HepG2 (cell line): ENCODE measurements around the gene RNF5. TPM values are rescaled to one million over a fixed set of nuclear protein-coding genes. Genes with fewer than 3 reads are reported as not detected.

ENCODE experiments used
- ATF5 ChIP-seq: sonication (generic); formaldehyde crosslinking; IDR thresholded peaks from 2 replicates; pipeline ENCODE4 v1.4.0; 2020; ENCODE audit warnings: mild to moderate bottlenecking, low read depth, missing genetic modification reagents
- CCAR2 ChIP-seq: fragments of 200-400 bp; formaldehyde crosslinking; optimal IDR thresholded peaks from 2 replicates; pipeline ENCODE3; 2018; ENCODE audit warnings: low read depth, mild to moderate bottlenecking, low read length, moderate library complexity
- EED ChIP-seq: sonication (generic); formaldehyde crosslinking; IDR thresholded peaks from 2 replicates; pipeline ENCODE4 v1.5.0; 2020; ENCODE audit warnings: mild to moderate bottlenecking, missing genetic modification reagents
- EP300 ChIP-seq, 3 experiments: sonication (generic) in 1 of 3; formaldehyde crosslinking in 1 of 3; IDR thresholded peaks; 2 replicates each; pipeline versions ENCODE4 v1.5.1 to v1.6.1; 2011 to 2020; ENCODE audit warnings: low read depth in 2 of 3, low read length in 2 of 3, borderline replicate concordance in 1 of 3, improper control_type of control experiment in 1 of 3, mild to moderate bottlenecking in 1 of 3, missing genetic modification reagents in 1 of 3, moderate library complexity in 1 of 3
- KAT8 ChIP-seq: IDR thresholded peaks from 2 replicates; pipeline ENCODE4 v1.6.1; 2016; ENCODE audit warnings: missing genetic modification reagents, missing compliant biosample characterization
- MED13 ChIP-seq: sonication (generic); formaldehyde crosslinking; IDR thresholded peaks from 2 replicates; pipeline ENCODE4 v1.5.0; 2020; ENCODE audit warnings: missing genetic modification reagents
- PCBP1 ChIP-seq: fragments of 200-400 bp; formaldehyde crosslinking; IDR thresholded peaks from 2 replicates; pipeline ENCODE4 v1.6.1; 2017; ENCODE audit warnings: mild to moderate bottlenecking, low read depth, low read length, borderline replicate concordance
- POLR2AphosphoS5 ChIP-seq: IDR thresholded peaks from 2 replicates; pipeline ENCODE4 v1.6.1; 2012; ENCODE audit warnings: low read depth, low read length
- RFX5 ChIP-seq: IDR thresholded peaks from 2 replicates; pipeline ENCODE4 v1.6.1; 2011; ENCODE audit warnings: low read depth, low read length, improper control_type of control experiment
- SMAD3 ChIP-seq: sonication (generic); formaldehyde crosslinking; IDR thresholded peaks from 2 replicates; pipeline ENCODE4 v1.4.0; 2020; ENCODE audit warnings: missing genetic modification reagents
- STAT5B ChIP-seq: sonication (generic); formaldehyde crosslinking; IDR thresholded peaks from 2 replicates; pipeline ENCODE4 v1.4.0; 2020; ENCODE audit warnings: missing genetic modification reagents
- TAF1 ChIP-seq: sonication (generic); formaldehyde crosslinking; IDR thresholded peaks from 2 replicates; pipeline ENCODE4 v1.4.0; 2020; ENCODE audit warnings: missing genetic modification reagents
- TARDBP ChIP-seq: sonication (generic); formaldehyde crosslinking; IDR thresholded peaks from 2 replicates; pipeline ENCODE4 v1.8.0; 2022; ENCODE audit warnings: mild to moderate bottlenecking, missing genetic modification reagents
- THAP11 ChIP-seq: IDR thresholded peaks from 2 replicates; pipeline ENCODE4 v1.6.1; 2016; ENCODE audit warnings: missing biosample characterization, missing genetic modification reagents
- UBTF ChIP-seq: sonication (generic); formaldehyde crosslinking; IDR thresholded peaks from 2 replicates; pipeline ENCODE4 v1.4.0; 2020; ENCODE audit warnings: mild to moderate bottlenecking, missing genetic modification reagents
- ZNF124 ChIP-seq: sonication (generic); formaldehyde crosslinking; IDR thresholded peaks from 2 replicates; pipeline ENCODE4 v1.4.0; 2020; ENCODE audit warnings: missing genetic modification reagents
- ZNF383 ChIP-seq: sonication (generic); formaldehyde crosslinking; IDR thresholded peaks from 2 replicates; pipeline ENCODE4 v1.4.0; 2020; ENCODE audit warnings: missing genetic modification reagents, mild to moderate bottlenecking, borderline replicate concordance
- ZNF574 ChIP-seq: sonication (generic); formaldehyde crosslinking; IDR thresholded peaks from 2 replicates; pipeline ENCODE4 v1.4.0; 2020; ENCODE audit warnings: missing genetic modification reagents
- ZNF678 ChIP-seq: sonication (generic); formaldehyde crosslinking; IDR thresholded peaks from 2 replicates; pipeline ENCODE4 v1.4.0; 2020; ENCODE audit warnings: mild to moderate bottlenecking, missing genetic modification reagents
- ZNF710 ChIP-seq: sonication (generic); formaldehyde crosslinking; IDR thresholded peaks from 2 replicates; pipeline ENCODE4 v1.5.0; 2020; ENCODE audit warnings: mild to moderate bottlenecking, missing genetic modification reagents, borderline replicate concordance
- ZNF788 ChIP-seq: sonication (generic); formaldehyde crosslinking; IDR thresholded peaks from 2 replicates; pipeline ENCODE4 v1.5.0; 2020; ENCODE audit warnings: mild to moderate bottlenecking, missing genetic modification reagents, borderline replicate concordance
- polyA plus RNA-seq, 8 experiments: library from polyadenylated mRNA; depleted of rRNA in 3 of 8; stranded (reverse) in 7 of 8; unstranded in 1 of 8; fragments of >200 nt; fragmentation: Illumina TruSeq in 4 of 8; extraction: Trizol in 4 of 8; gene quantifications; 2 replicates each; pipeline versions ENCODE4 v1.2.1 to v1.2.3, GENCODE V29; 2011 to 2016; ENCODE audit warnings: low read depth in 4 of 8, missing spikeins in 1 of 8, mixed read lengths in 1 of 8; ENCODE audit not compliant: insufficient read depth in 1 of 8
- total RNA-seq, 5 experiments: library from RNA; depleted of rRNA; stranded (reverse); fragments of >200 nt; fragmentation: Illumina TruSeq; extraction: Trizol; gene quantifications; 2 replicates each; pipeline ENCODE4 v1.2.3, GENCODE V29; 2016; ENCODE audit warnings: low read depth in 1 of 5

Gene RNF5
- total and polyA plus RNA-seq, 2 of the 13 experiments (the other 11 are each of a cell fraction or from before 2014, with no cell fraction given): 98.0 to 131 TPM

GRCh38 chr6:32190054-32190851 is 12.0 kb downstream of the RNF5 start, which contains the start of gene PBX2 (continued):
- TF ChIP-seq UBTF (CRISPR knock-in tag) (peak; percentile 35; the same call in 1 of the 2 replicates), EP300 (IDR thresholded peaks at IDR 0.05; ENCODE audit: low read depth in 2 of 2, low read length in 2 of 2) (0 out of 4 replicates have a peak, but pooled peaks of 1 of the 2 experiments have one; percentile 23), EP300 (CRISPR knock-in tag; IDR thresholded peaks at IDR 0.05; ENCODE audit: borderline replicate concordance) (0 out of 2 replicates have a peak, but pooled peaks have one; percentile 30), CCAR2 (peak; percentile 66), PCBP1 (peak; percentile 87; the same call in 1 of the 2 replicates), SMAD3 (no peak), KAT8 (CRISPR knock-in tag) (peak; percentile 51; the same call in 1 of the 2 replicates), ZNF574 (peak; percentile 44), STAT5B (no peak), RFX5 (no peak), ZNF678 (no peak), ZNF710 (CRISPR knock-in tag) (peak; percentile 99), TARDBP (CRISPR knock-in tag) (0 out of 2 replicates have a peak, but pooled peaks have one; percentile 20), ZNF788 (peak; percentile 75; the same call in 1 of the 2 replicates), ZNF383 (CRISPR knock-in tag) (0 out of 2 replicates have a peak, but pooled peaks have one; percentile 32), EED (0 out of 2 replicates have a peak, but pooled peaks have one; percentile 31), MED13 (0 out of 2 replicates have a peak, but pooled peaks have one; percentile 37), POLR2AphosphoS5 (peak; percentile 83), THAP11 (peak; percentile 53; the same call in 1 of the 2 replicates), TAF1 (peak; percentile 55), ZNF124 (no peak), ATF5 (CRISPR knock-in tag) (no peak)
